CD4-positive, CD25-positive, alpha-beta regulatory T cell (primary cell): ENCODE measurements around the gene ODR4. TPM values are rescaled to one million over a fixed set of nuclear protein-coding genes. Genes with fewer than 3 reads are reported as not detected.
A peak's percentile ranks its signal among the peaks of the same experiment; 100 is the strongest.

ENCODE experiments used
- ATAC-seq, 2 donors: fragments of 150-1000 bp; cut with Tn5 transposase; one replicate each; pipeline ENCODE4 v1.10.0; 2021; ENCODE audit warnings: low read depth in 2 of 2, moderate number of reproducible peaks in 2 of 2, moderate library complexity in 1 of 2
- DNase-seq, 3 donors: peaks; one replicate each; pipeline versions ENCODE4 v3.0.0 to v3.0.0-alpha.2; 2012 to 2022; ENCODE audit warnings: mixed read lengths in 1 of 3
- H3K27ac ChIP-seq: one replicate; pipeline ENCODE4 v1.7.0; 2013; ENCODE audit warnings: mild to moderate bottlenecking, low read length; ENCODE audit not compliant: insufficient read depth, poor library complexity, severe bottlenecking
- H3K27me3 ChIP-seq: one replicate; pipeline ENCODE4 v1.7.0; 2013; ENCODE audit warnings: low read length; ENCODE audit not compliant: control insufficient read depth, insufficient read depth
- H3K36me3 ChIP-seq: one replicate; pipeline ENCODE4 v1.7.0; 2013; ENCODE audit warnings: mild to moderate bottlenecking, low read length, moderate library complexity; ENCODE audit not compliant: control insufficient read depth, insufficient read depth
- H3K4me1 ChIP-seq: 2 replicates; pipeline ENCODE4 v1.7.0; 2013; ENCODE audit warnings: mild to moderate bottlenecking, low read length; ENCODE audit not compliant: insufficient read depth, control insufficient read depth, poor library complexity, severe bottlenecking
- H3K4me3 ChIP-seq: one replicate; pipeline ENCODE4 v1.7.0; 2013; ENCODE audit warnings: low read depth, mild to moderate bottlenecking, low read length, moderate library complexity
- H3K9me3 ChIP-seq, 2 experiments: 1 replicate in 1 of 2; 2 replicates in 1 of 2; pipeline ENCODE4 v1.7.0; 2013; ENCODE audit warnings: low read length in 2 of 2, mild to moderate bottlenecking in 1 of 2, moderate library complexity in 1 of 2; ENCODE audit not compliant: control insufficient read depth in 2 of 2
- H3K27ac Mint-ChIP-seq, 3 donors: one replicate each; pipeline ENCODE4 v1.8.0; 2020 to 2022; ENCODE audit warnings: mild to moderate bottlenecking in 3 of 3, mixed read lengths in 3 of 3, moderate library complexity in 2 of 3
- H3K27me3 Mint-ChIP-seq: one replicate; pipeline ENCODE4 v1.8.0; 2022; ENCODE audit warnings: mild to moderate bottlenecking, mixed read lengths
- H3K36me3 Mint-ChIP-seq: one replicate; pipeline ENCODE4 v1.8.0; 2020; ENCODE audit warnings: mixed read lengths
- H3K4me1 Mint-ChIP-seq, 4 donors: one replicate each; pipeline ENCODE4 v1.8.0; 2020 to 2022; ENCODE audit warnings: mixed read lengths in 4 of 4, mild to moderate bottlenecking in 1 of 4
- H3K4me3 Mint-ChIP-seq, 4 donors: one replicate each; pipeline ENCODE4 v1.8.0; 2020 to 2022; ENCODE audit warnings: mild to moderate bottlenecking in 4 of 4, mixed read lengths in 4 of 4, moderate library complexity in 3 of 4
- H3K9me3 Mint-ChIP-seq, 7 donors: one replicate each; pipeline ENCODE4 v1.8.0; 2020 to 2022; ENCODE audit warnings: mixed read lengths in 7 of 7, mild to moderate bottlenecking in 3 of 7, moderate library complexity in 2 of 7
- polyA plus RNA-seq, 4 donors: library from polyadenylated mRNA; unstranded; fragments of 300-500 nt; fragmentation: Illumina TruSeq; gene quantifications; one replicate each; pipeline ENCODE4 v1.2.3, GENCODE V29; 2021
- total RNA-seq: library from RNA; stranded (reverse); gene quantifications from one replicate; pipeline ENCODE4 v1.2.3, GENCODE V29; 2022

The ODR4 gene
- total and polyA plus RNA-seq, 5 donors from 2014 or later, result 5.9 to 26.4 (median 8.2) TPM

DNA sequence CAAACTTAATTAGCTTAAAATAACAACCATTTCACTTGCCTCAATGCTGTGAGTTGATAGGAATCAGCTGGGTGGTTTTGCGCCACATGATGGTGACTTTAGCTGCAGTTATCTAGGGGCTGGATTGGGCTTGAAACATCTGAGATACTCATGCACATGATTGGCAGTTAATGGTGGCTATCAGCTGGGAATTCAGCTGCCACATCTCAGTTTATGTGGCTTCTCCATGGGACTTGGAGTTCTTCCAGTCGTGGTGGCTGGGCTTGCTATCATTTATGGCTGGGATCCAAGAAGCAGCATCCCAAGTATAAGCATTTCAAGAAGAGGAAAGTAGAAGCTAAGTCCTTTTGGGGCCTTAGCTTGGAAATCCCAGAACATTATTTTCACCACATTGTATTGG, 48.9 kb downstream of the ODR4 start:
- H3K4me3 ChIP-seq, result no peak overlapping the region
- Mint-ChIP-seq H3K4me1 (peaks cover 11 to 16% (median 14%) of the 10 kb centered on the region in 4 donors), H3K36me3 (peaks cover 13% of the 10 kb centered on the region), H3K4me3 (no peak overlapping the region), H3K27ac (peak overlapping the region in 1 of 3 donors; percentile 57), H3K9me3 (peaks cover 0 to 4% (median 0%) of the 10 kb centered on the region in 7 donors), H3K27me3 (no peaks in the 10 kb centered on the region)
- H3K27me3 ChIP-seq, result no peaks in the 10 kb centered on the region
- peaks cover 3% of the 10 kb centered on the region for H3K4me1 ChIP-seq
- ATAC-seq (no peak), DNase-seq (no peak)
- H3K9me3 ChIP-seq, result no peaks in the 10 kb centered on the region
- no peak overlapping the region for H3K27ac ChIP-seq
- peaks cover 2% of the 10 kb centered on the region for H3K36me3 ChIP-seq

DNA sequence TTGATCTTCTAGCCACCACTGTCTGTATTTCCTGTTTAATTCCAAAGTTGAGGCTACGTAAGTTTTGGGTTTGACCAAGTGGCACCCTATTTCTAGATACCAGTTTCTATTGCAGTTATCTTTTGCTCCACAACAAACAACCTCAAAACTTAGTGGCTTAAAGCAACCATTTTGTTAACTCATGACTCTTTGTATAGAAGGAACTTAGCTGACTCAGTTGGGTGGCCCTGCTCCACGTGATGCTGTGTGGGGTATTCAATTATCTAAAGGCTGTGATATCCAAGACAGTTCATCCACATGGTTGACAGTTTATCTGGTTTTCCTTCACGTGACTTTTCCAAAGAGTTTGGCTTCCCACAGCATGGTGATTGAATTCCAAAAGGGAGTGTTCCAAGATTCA, 50.5 kb downstream of the ODR4 start:
- peaks cover 0 to 4% (median 3%) of the 10 kb centered on the region in 4 donors for H3K4me1 Mint-ChIP-seq
- H3K9me3 ChIP-seq, result no peaks in the 10 kb centered on the region
- no peaks in the 10 kb centered on the region for H3K27me3 Mint-ChIP-seq
- no peak overlapping the region for H3K27ac Mint-ChIP-seq
- H3K36me3 Mint-ChIP-seq, result peaks cover 8% of the 10 kb centered on the region
- H3K4me1 ChIP-seq, result no peaks in the 10 kb centered on the region
- H3K4me3 Mint-ChIP-seq, result no peak overlapping the region
- ATAC-seq, result no peak
- no peaks in the 10 kb centered on the region for H3K36me3 ChIP-seq
- H3K27me3 ChIP-seq, result no peaks in the 10 kb centered on the region
- H3K27ac ChIP-seq, result no peak overlapping the region
- H3K4me3 ChIP-seq, result no peak overlapping the region
- no peak for DNase-seq
- H3K9me3 Mint-ChIP-seq, result peaks cover 0 to 4% (median 0%) of the 10 kb centered on the region in 7 donors

DNA sequence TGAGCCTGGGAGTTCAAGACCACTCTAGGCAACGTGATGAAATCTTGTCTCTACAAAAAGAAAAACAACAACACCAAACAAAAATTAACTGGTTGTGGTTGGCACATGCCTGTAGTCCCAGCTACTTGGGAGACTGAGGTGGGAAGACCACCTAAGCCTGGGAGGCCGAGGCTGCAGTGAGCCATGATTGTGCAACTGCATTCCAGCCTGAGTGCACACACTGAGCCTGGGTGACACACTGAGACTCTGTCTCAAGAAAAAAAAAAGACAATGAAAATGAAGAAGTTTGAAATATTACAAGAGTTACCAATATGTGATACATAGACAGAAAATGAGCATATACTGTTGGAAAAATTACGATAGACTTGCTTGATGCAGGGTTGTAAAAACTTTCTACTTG, 53.4 kb downstream of the ODR4 start:
- Mint-ChIP-seq H3K36me3 (peaks cover 8% of the 10 kb centered on the region), H3K4me1 (no peaks in the 10 kb centered on the region)

DNA sequence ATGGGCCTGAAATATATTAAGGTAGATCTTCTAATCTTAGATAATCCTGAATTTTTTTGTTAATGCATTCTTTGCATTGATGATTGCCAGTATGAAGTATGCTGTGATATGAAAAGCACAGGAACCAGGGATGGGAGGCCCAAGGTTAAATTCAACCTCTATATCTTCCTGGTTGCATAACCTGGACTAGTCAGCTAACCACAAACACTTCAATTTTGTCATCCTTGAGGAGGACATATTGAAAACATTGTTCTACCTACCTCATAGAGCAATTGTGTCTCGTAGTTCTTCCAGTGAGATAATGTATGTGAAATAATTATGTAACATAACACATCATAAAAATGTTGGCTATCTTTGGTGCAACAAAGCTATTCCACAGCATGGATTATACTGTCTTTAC, 59.7 kb downstream of the ODR4 start:
- Mint-ChIP-seq H3K27ac (no peak overlapping the region), H3K36me3 (peaks cover 10% of the 10 kb centered on the region), H3K4me1 (peaks cover 0 to under 1% (median 0%) of the 10 kb centered on the region in 4 donors), H3K9me3 (no peaks in the 10 kb centered on the region), H3K27me3 (no peaks in the 10 kb centered on the region), H3K4me3 (no peak overlapping the region)
- Histone ChIP-seq H3K9me3 (no peaks in the 10 kb centered on the region), H3K27me3 (no peaks in the 10 kb centered on the region), H3K4me1 (no peaks in the 10 kb centered on the region), H3K27ac (no peak overlapping the region), H3K36me3 (no peaks in the 10 kb centered on the region), H3K4me3 (no peak overlapping the region)
- no peak for ATAC-seq
- DNase-seq, result no peak

More for the DNA sequence above, 53.4 kb downstream of the ODR4 start:
- H3K36me3 ChIP-seq, result no peaks in the 10 kb centered on the region
- H3K9me3 ChIP-seq, result no peaks in the 10 kb centered on the region
- no peaks in the 10 kb centered on the region for H3K27me3 ChIP-seq
- H3K4me3 ChIP-seq, result no peak overlapping the region
- Mint-ChIP-seq H3K4me3 (no peak overlapping the region), H3K27ac (no peak overlapping the region), H3K9me3 (peaks cover 0 to 4% (median 0%) of the 10 kb centered on the region in 7 donors), H3K27me3 (no peaks in the 10 kb centered on the region)
- H3K4me1 ChIP-seq, result no peaks in the 10 kb centered on the region
- ATAC-seq, result no peak
- no peak for DNase-seq
- H3K27ac ChIP-seq, result no peak overlapping the region

DNA sequence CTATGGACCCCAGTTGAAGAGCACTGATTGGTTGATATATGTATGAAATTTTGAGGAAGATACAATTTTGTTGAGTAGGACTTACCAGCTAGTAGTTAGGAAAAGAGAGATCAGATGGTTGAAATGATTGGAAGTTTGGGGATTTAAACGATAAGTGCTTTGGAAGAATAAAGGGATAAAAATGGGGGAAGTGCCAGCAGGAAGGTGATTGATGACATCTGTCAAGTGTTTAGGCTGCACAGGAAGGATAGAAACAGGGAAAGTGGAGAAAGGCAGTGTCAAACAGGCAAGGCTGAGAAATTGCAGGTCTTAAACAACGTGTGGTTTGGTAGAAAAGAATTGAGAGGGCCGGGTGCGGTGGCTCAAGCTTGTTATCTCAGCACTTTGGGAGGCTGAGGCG, 62.9 kb downstream of the ODR4 start:
- peaks cover 10% of the 10 kb centered on the region for H3K36me3 Mint-ChIP-seq
- Histone ChIP-seq H3K4me3 (no peak overlapping the region), H3K4me1 (no peaks in the 10 kb centered on the region), H3K27ac (no peak overlapping the region), H3K27me3 (no peaks in the 10 kb centered on the region), H3K9me3 (no peaks in the 10 kb centered on the region), H3K36me3 (no peaks in the 10 kb centered on the region)
- H3K4me3 Mint-ChIP-seq, result no peak overlapping the region
- ATAC-seq, result no peak
- no peak for DNase-seq
- no peaks in the 10 kb centered on the region for H3K9me3 Mint-ChIP-seq
- no peaks in the 10 kb centered on the region for H3K27me3 Mint-ChIP-seq
- peaks cover 6 to 16% (median 10%) of the 10 kb centered on the region in 4 donors for H3K4me1 Mint-ChIP-seq
- no peak overlapping the region for H3K27ac Mint-ChIP-seq

DNA sequence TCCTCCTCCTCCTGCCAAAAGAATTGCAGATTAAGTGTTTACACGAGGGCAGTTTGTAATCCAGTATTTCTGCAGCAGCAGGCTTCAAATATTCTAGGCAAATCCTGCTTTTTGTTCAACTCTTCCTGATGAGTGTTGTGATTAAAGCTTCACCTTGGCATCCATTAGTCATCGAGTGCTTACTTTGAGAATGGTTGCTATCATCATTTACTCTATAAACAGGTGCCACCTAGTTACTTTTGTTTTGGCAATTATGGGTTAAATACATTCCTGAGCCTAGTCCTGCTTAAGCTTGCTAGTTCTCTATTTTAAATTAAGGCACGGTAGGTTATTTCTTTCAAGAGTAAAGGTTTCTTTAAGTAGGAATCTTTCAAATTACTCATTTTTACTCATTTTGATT, 64.9 kb downstream of the ODR4 start:
- H3K9me3 Mint-ChIP-seq, result no peaks in the 10 kb centered on the region
- Histone ChIP-seq H3K4me3 (no peak overlapping the region), H3K36me3 (no peaks in the 10 kb centered on the region), H3K9me3 (no peaks in the 10 kb centered on the region), H3K27ac (no peak overlapping the region), H3K27me3 (no peaks in the 10 kb centered on the region), H3K4me1 (no peaks in the 10 kb centered on the region)
- no peaks in the 10 kb centered on the region for H3K27me3 Mint-ChIP-seq
- H3K27ac Mint-ChIP-seq, result no peak overlapping the region
- no peak for DNase-seq
- H3K36me3 Mint-ChIP-seq, result peaks cover 5% of the 10 kb centered on the region
- H3K4me3 Mint-ChIP-seq, result no peak overlapping the region
- H3K4me1 Mint-ChIP-seq, result peaks cover 6 to 16% (median 10%) of the 10 kb centered on the region in 4 donors
- no peak for ATAC-seq

DNA sequence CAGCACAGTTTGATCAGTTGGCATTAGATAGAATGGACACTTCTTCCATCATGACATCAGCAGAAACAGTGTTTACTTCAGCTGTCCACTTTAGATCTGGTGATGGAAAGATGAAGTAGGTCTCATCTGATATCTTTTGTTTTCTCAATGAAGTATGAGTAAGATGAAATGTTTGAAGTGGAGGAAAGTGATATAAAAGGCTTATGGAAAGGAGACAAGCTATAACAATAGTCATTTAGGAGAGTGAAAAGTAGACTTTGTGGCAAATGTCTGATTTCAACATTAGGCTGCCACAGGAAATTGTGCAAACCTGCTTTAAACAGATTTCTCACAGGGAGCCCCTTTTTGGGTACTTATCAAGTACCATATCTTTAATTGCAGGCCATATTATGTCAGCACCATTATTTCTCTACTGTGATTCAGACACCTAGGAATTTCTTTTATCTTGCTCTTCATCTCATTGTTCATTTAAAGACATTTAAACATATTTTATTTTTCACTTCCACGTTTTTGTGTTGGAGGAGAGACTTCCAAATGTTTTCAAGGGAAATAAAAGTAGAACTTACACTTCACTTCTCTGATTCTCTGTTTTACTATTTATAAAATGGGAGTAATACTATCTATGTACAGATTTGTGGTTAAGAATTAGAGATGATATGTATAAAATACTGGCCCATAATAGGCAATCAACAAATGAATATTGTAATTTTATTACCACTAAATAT, 67.2 kb downstream of the ODR4 start:
- ATAC-seq (no peak), DNase-seq (peak in 1 of 3 donors; percentile 23)
- Mint-ChIP-seq H3K4me1 (peaks cover 6 to 16% (median 10%) of the 10 kb centered on the region in 4 donors), H3K4me3 (no peak overlapping the region), H3K27ac (no peak overlapping the region), H3K27me3 (no peaks in the 10 kb centered on the region), H3K9me3 (no peaks in the 10 kb centered on the region), H3K36me3 (peaks cover 5% of the 10 kb centered on the region)
- no peaks in the 10 kb centered on the region for H3K4me1 ChIP-seq
- no peak overlapping the region for H3K4me3 ChIP-seq
- no peak overlapping the region for H3K27ac ChIP-seq
- H3K36me3 ChIP-seq, result no peaks in the 10 kb centered on the region
- no peaks in the 10 kb centered on the region for H3K27me3 ChIP-seq
- no peaks in the 10 kb centered on the region for H3K9me3 ChIP-seq

DNA sequence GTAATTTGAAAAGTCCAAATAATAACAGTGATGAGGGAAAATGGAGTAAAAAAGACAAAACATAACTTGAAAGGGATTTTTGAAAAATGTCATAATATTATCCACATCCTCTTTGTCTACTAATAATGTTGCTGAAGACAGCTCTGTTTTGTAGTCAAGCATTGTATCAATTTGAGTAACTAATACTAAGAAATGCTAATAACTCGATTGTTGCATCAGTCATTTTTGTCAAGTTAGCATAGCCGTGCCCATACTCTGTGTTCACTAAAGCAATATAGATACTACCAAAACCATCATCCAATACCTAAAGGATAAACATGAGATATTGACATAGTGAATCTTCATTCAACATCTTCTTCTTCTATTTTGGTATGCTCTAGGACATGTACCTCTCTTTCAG, 68.0 kb downstream of the ODR4 start:
- Mint-ChIP-seq H3K27ac (no peak overlapping the region), H3K4me3 (no peak overlapping the region), H3K4me1 (peaks cover 6 to 16% (median 10%) of the 10 kb centered on the region in 4 donors), H3K36me3 (peaks cover under 1% of the 10 kb centered on the region), H3K9me3 (peaks cover 0 to 1% (median 0%) of the 10 kb centered on the region in 7 donors), H3K27me3 (no peaks in the 10 kb centered on the region)
- H3K9me3 ChIP-seq, result no peaks in the 10 kb centered on the region
- no peaks in the 10 kb centered on the region for H3K4me1 ChIP-seq
- H3K27ac ChIP-seq, result no peak overlapping the region
- DNase-seq, result no peak
- no peaks in the 10 kb centered on the region for H3K36me3 ChIP-seq
- no peaks in the 10 kb centered on the region for H3K27me3 ChIP-seq
- H3K4me3 ChIP-seq, result no peak overlapping the region
- no peak for ATAC-seq
